T-helper 1 cell (primary cell): ENCODE data around the gene CDADC1.
"Not testable (repeated sequence)": the region's sequence is repeated elsewhere in the genome, so short reads cannot be mapped to it uniquely, and the experiment has no call there.

Experiments
- DNase-seq, 5 donors: peaks; one replicate each; pipeline ENCODE4 v3.0.0-alpha.2; 2012 to 2020

Gene CDADC1

DNA sequence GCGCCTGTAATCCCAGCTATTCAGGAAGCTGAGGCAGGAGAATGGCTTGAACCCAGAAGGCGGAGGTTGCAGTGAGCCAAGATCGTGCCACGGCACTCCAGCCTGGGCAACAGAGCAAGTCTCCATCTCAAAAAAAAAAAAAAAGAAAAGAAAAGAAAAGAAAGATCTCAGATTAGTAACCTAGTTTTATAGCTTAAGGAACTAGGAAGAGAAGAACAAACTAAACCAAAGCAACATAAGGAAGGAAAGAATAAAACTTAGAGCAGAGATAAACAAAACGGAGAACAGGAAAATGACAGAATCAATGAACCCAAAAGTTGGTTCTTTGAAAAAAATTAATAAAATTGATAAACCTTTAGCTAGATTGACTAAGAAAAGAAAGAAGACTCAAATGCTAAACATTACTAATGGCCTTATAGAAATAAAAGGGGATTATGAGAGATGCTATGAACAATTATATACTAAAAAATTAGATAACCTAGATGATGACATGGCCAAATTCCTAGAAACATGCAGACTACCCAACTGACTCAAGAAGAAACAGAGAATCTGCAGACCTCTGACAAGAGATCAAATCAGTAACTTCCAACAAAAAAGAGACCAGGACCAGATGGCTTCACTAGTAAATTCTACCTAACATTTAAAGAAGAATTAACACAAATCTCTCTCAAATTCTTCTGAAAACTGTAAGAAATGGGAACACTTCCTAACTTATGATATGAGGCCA, 68.2 kb downstream of the CDADC1 start:
- no peak for DNase-seq

DNA sequence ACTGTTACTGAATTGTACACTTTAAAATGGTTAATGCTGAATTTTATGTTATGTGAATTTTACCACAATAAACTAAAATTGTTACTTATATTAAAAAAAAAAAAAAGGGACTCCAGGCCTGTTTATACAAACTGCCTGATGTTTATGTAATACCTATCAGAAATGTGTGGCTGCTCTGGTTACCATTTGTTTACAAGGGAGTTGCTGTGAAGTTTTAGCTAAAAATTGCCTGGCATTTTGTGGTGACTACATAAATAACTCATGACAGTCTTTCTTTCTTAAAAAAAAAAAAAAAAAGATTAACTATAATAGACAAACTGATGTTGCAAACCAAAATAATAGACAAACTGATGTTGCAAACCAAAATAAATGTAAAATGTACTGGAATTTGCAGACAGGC, 71.8 kb downstream of the CDADC1 start:
- no peak for DNase-seq

DNA sequence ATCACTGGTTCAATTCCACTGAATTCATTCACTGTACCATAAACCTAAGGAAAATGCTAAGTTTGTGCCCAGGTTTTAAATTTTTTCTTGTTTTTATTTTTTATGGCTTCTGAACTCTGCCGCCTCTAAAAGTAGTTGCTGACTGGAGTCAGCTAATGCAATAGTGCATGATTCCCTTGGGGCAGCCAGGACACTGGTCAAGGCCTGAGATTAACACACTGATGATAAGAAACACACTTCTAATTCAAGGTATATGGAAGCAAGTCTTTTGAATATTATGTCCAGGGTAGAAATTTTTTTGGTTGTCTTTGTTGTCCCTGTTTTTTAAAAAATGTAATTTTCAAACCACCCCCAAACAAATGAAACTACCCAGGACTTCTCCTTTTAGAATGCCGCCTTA, 72.2 kb downstream of the CDADC1 start:
- no peak for DNase-seq

DNA sequence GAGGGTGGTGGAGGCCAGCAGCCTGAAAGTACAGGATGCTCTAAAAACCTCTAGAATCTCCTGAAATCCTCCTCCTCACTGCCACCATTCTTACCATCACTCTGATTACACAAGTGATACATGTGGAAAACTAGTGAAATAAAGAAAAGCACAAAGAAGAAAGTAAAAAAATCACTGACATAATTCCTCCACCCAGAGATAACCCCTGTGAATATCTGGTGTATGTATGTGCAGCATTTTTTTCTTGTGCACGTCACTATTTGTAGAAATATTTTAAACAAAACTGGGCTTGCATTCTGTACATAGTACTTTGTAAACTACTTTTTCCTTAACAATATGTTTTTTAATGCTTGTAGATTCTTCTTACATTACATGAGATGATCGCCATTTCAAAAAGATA, 73.2 kb downstream of the CDADC1 start:
- DNase-seq, result no peak

DNA sequence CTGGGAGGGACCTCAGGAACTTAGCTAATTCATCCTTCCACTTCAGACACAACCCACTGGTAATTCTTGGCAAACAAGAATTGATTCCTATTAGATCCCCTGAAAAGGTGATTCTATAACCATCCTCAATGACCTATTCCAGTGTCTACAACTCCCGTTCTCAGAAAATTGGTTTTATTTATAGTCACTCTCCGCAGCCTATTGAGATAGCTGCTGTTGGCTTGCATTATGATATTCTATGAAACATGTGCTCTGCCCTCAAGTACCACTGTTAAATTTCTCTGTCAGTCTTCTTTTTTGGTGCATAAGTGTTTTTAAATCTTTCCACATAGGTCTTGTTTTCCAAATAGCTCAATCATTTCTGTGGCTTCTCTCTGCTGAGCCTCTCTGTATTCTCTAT, 75.0 kb downstream of the CDADC1 start:
- DNase-seq, result no peak

DNA sequence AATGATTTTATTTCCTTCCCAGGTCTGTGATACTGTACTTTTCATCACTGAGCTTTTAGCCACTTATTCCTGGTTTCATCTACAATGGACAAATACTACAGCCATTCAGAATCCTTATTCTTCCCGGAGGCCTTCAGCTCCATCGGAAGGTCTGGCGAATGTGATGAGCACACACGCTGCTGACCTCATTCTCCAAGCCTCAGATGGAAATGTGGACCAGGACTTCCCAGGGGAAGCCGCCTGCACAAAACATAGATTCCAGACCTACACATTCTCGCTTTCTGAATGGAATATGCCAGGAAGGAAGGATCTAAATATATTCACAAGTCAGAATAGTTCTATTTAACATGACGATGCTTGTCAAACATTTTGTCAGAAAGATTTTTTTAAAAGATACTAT, 75.6 kb downstream of the CDADC1 start:
- no peak for DNase-seq

DNA sequence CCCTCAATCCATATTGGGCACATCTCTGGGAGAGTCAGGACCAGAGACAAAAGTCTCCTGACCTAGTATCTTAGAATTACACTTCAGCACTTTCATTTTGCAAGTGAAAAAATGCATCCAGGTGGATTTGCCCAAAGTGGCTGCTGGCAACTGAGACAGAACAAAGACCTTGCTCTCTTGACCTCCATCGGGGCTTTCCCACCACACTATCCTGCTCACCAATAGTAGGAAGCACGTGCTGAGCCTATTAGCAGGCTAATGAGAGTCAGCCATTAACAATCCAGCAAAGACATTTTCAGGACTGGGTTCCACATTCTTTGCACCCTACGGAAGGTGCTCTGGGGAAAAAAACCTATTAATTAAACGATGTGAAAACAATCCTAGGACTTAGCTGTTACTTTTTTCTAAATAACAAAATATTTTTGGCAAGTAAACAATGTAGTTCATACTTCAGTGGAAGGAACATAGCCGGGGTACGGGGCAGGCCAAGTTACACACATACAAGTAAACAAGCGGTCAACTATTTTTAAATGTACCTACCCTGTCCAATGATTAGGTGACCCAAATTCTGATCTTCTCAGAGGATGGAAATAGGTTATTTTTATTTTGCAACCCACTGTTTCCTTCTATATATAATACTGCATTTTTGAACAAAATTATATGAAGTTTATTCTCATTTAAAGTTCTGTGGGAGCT, 78.6 kb downstream of the CDADC1 start:
- no peak for DNase-seq

DNA sequence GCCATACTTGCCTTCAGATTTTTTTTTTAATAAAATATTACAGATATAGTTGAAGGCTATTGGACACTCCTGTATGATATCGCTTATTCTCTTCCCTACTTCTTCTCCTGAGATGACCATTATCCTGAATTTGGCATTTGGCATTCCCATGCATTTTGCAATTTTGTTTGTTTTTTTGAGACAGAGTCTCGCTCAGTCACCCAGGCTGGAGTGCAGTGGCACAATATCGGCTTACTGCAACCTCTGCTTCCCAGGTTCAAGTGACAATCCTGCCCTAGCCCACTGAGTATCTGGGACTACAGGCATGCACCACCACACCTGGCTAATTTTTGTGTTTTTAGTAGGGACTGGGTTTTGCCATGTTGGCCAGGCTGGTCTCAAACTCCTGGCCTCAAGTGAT, 79.4 kb downstream of the CDADC1 start:
- DNase-seq, result not testable (repeated sequence)

DNA sequence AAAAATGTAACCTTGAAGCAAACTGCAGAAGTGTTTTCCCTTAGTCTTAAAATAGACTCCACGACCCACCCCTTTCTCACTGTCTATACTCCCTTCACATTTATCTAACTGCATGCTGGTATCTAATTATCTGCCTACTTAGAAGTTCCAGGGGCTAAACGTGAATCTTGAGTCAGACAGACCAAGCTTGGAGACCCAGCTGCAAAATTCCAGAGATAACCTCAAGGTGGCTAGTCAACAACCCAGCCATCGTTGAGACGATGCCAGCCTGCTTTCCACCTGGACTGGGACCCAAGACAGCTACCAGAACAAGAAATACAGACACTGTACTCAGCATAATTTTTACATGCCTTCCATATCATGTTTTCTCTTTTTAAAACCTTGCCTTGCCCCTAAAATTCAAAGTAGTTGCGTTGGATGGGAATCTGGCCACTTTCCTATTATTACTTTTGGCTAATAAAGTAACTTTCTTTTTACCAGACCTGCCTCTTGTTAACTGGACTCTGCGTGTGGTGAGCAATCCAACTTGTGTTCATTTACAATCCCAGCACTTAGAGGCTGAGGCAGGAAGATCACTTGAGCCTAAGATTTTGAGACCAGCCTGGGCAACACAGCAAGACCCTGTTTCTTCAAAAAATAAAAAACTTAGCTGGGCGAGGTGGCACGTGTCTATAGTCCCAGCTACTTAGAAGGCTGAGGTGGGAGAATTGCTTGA, 82.3 kb downstream of the CDADC1 start:
- no peak for DNase-seq

DNA sequence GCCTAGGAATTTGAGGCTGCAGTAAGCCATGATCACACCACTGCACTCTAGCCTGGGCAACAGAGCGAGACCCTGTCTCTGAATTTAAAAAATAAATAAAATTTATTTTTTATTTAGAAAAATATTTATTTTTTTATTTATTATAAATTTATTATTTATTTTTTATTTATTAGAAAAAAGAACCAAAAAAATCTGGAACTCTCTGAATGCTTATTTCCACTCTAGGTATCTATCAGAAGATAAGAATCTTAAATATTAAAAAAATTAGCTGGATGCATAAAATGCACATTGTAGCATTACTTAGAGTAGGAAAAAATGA, 82.8 kb downstream of the CDADC1 start:
- DNase-seq, result no peak

DNA sequence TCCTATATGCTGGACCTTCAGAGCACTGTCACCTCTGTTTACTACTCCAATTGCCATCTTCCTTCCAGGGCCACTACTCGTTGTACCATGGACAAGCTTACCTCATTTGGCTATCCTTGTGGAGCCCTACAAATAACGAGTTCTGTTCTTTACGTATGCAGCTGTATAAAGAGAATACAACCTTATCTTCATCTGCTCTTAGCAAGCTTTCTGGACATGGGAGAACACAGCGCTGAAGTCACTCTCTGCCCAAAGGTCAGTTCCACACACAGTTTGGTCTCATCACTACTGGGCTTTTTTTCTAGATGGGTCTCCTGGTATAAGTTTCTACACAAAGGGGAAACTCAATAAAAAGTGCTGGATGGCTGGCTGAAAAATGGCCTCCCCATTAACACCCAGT, 88.9 kb downstream of the CDADC1 start:
- DNase-seq, result no peak

DNA sequence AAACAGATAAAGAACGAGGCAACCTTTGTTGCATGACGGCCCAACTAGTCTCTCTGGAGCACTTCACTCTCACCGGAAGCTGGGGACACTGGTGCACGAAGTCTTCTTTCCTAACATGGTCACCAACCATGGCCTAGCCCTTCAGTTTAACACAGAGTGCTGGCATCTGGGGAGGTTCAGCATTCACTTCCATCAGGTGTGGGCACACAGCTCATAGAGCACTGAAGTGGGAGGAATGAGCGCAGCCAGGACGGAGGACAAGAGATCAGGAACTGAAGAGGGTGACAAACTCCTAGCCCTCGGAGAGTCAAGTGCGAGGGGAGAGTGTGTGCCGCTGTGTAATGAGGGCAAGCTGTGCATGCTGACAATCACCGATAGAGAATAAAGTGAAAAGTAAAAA, 92.4 kb downstream of the CDADC1 start:
- no peak for DNase-seq

DNA sequence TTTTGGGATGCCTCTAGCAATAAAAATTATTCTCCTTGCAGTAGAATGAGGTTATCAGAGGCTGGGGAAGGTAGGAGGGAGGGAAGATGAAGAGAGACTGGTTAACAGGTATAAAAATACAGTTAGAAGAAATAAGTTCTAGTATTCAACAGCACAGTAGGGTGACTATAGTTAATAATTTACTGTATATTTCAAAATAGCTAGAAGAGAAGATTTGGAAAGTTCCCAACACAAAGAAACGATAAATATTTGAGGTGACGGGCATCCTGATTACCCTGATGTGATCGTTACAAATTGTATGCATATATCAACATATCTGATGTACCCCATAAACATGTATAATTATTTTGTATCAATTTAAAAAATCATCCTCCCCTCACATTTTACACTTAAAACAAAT, 93.8 kb downstream of the CDADC1 start:
- no peak for DNase-seq

DNA sequence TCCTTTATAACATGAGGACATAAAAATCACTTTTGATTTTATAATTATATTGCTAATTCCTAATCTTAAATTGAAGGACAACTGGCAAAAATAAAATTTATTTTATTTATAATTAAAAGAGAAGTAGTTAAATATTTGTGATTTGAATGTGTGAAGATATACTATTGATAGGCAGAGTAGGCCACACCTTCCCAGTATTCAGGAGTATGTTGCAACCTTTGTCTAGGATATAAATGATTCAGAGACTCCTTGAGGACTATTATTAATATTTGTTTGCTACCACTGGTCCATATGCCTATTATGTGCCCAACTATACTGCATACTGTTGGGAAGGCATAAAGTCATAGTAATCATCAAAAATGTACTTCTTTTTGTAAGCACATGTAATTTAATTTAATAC, 94.2 kb downstream of the CDADC1 start:
- DNase-seq, result no peak

DNA sequence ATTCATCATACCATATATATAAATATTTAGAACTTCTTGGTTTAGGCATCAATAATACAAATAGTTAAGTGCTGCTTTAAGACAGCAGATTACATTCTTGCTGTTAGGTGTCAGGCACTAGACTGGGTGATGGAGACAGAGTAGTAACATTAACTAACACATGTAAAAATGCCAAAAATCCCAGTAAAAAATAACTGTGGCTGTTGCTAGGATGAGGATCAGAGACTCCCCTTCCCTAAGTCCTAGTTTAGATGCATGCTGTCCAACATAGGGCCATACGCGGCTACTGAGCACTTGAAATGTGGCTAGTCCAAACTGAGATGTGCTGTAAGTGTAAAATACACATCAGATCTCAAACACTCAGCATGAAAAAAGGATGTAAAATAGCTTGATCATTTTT, 94.7 kb downstream of the CDADC1 start:
- DNase-seq, result no peak
